Stomach (tissue), 9 donors: ENCODE results near the gene CARMIL3. TPM values are rescaled to one million over a fixed set of nuclear protein-coding genes. Genes with fewer than 3 reads are reported as not detected.

ENCODE experiments used
- DNase-seq, 2 donors: peaks; one replicate each; pipeline versions ENCODE4 v3.0.0 to v3.0.0-alpha.2; 2013 to 2019
- H3K27ac ChIP-seq, 5 donors: fragments of 200-600 bp in 4 of 5; sonication (generic) in 4 of 5; one replicate each; pipeline ENCODE4 v1.5.1; 2013 to 2019; ENCODE audit warnings: mild to moderate bottlenecking in 1 of 5, moderate library complexity in 1 of 5
- H3K27me3 ChIP-seq, 3 donors: fragments of 200-600 bp; sonication (generic); one replicate each; pipeline ENCODE4 v1.5.1; 2017 to 2019; ENCODE audit warnings: mixed run types in 1 of 3
- H3K36me3 ChIP-seq, 4 donors: fragments of 200-600 bp; sonication (generic); 1 replicate in 3 of 4; 2 replicates in 1 of 4; pipeline ENCODE4 v1.5.1; 2016 to 2019
- H3K4me1 ChIP-seq, 4 donors: fragments of 200-600 bp; sonication (generic); one replicate each; pipeline ENCODE4 v1.5.1; 2016 to 2019
- H3K4me3 ChIP-seq, 4 donors: fragments of 200-600 bp; sonication (generic) in 3 of 4; one replicate each; pipeline ENCODE4 v1.5.1; 2016 to 2019; ENCODE audit warnings: mild to moderate bottlenecking in 1 of 4
- H3K9me3 ChIP-seq, 4 donors: fragments of 200-600 bp; sonication (generic); one replicate each; pipeline ENCODE4 v1.5.1; 2016 to 2019
- CTCF ChIP-seq, 7 experiments: fragments of 450-650 bp in 4 of 7; fragments of 200-600 bp in 3 of 7; sonication (generic) in 3 of 7; IDR thresholded peaks; one replicate each; pipeline ENCODE4 v1.5.1; 2016 to 2019; ENCODE audit warnings: antibody characterized with exemption in 7 of 7, control low read depth in 2 of 7, mild to moderate bottlenecking in 1 of 7
- EP300 ChIP-seq: sonication (generic); formaldehyde crosslinking; IDR thresholded peaks from one replicate; pipeline ENCODE4 v1.6.1; 2017; ENCODE audit warnings: antibody characterized with exemption
- POLR2A ChIP-seq, 4 donors: fragments of 450-650 bp; IDR thresholded peaks; one replicate each; pipeline ENCODE4 v1.6.1; 2016; ENCODE audit warnings: antibody characterized with exemption in 4 of 4, control low read depth in 2 of 4, mild to moderate bottlenecking in 1 of 4, moderate library complexity in 1 of 4
- POLR2AphosphoS5 ChIP-seq, 3 donors: sonication (generic); formaldehyde crosslinking; IDR thresholded peaks; one replicate each; pipeline ENCODE4 v1.6.1; 2016; ENCODE audit warnings: antibody characterized with exemption in 3 of 3
- WGBS, 5 donors: extraction: QIAGEN DNeasy Blood & Tissue Kit in 3 of 5; methylation state at CpG; one replicate each; pipeline versions ENCODE4 v1.1.5 to v1.1.7; 2013 to 2018; 5-methylcytosine and 5-hydroxymethylcytosine counted together
- intact Hi-C: fragments of 100-400 bp; cut with DNase I; formaldehyde crosslinking; loops from one replicate; pipeline ENCODE4 v1.15.1; 2023; ENCODE audit warnings: low total_unique reads
- polyA plus RNA-seq, 3 donors: library from polyadenylated mRNA; stranded (reverse); fragments of 200-250 nt; gene quantifications; one replicate each; pipeline ENCODE4 v1.2.3, GENCODE V29; 2013
- total RNA-seq, 5 donors: library from RNA; depleted of rRNA; stranded (reverse); fragments of >200 nt; gene quantifications; one replicate each; pipeline versions ENCODE4 v1.1.0 to v1.2.3, GENCODE V29; 2014 to 2016
- donor health status: healthy with polysubstance abuse.
- donor health status: Bipolar disorder and iron deficiency.
- donor health status: healthy.

The CARMIL3 gene
- total and polyA plus RNA-seq, 8 donors, result 0.14 to 2.0 (median 0.50) TPM; not detected in 2

- Histone ChIP-seq H3K36me3 (peaks cover 5 to 15% (median 14%) of the 10 kb centered on the region in 4 donors), H3K4me1 (peaks cover 24 to 44% (median 41%) of the 10 kb centered on the region in 4 donors), H3K9me3 (no peaks in the 10 kb centered on the region), H3K4me3 (peak overlapping the region; percentile 56 to 81 (median 64)), H3K27me3 (no peaks in the 10 kb centered on the region), H3K27ac (peak overlapping the region; percentile 94 to 100 (median 98))
- intact Hi-C loops, result no loop called here
- TF ChIP-seq CTCF (IDR thresholded peaks at IDR 0.05) (no peak), EP300 (no peak), POLR2A (IDR thresholded peaks at IDR 0.05) (no peak), POLR2AphosphoS5 (IDR thresholded peaks at IDR 0.05) (no peak)
- 14 to 19% (median 16%) methylated on average over 13 to 15 of the region's 15 CpGs for WGBS, 5 donors
- no peak for DNase-seq
These were observed 61.6 kb downstream of the CARMIL3 start for GRCh38 chr14:24113379-24113800.

- Histone ChIP-seq H3K27me3 (no peaks in the 10 kb centered on the region), H3K9me3 (no peaks in the 10 kb centered on the region), H3K36me3 (peaks cover 10 to 21% (median 19%) of the 10 kb centered on the region in 4 donors), H3K27ac (peak overlapping the region; percentile 94 to 100 (median 98)), H3K4me1 (peaks cover 22 to 38% (median 36%) of the 10 kb centered on the region in 4 donors), H3K4me3 (peak overlapping the region; percentile 56 to 81 (median 64))
- WGBS, 5 donors, result 0 to 1% (median 0%) methylated on average over 32 to 42 of the region's 42 CpGs
- intact Hi-C loops, result no loop called here
- DNase-seq, result peak; percentile 75 to 94
- TF ChIP-seq POLR2AphosphoS5 (IDR thresholded peaks at IDR 0.05) (no peak), POLR2A (IDR thresholded peaks at IDR 0.05) (peak in 2 of 4 donors; percentile 42 to 57), CTCF (IDR thresholded peaks at IDR 0.05) (peak in 2 of 7 experiments; percentile 4 to 6), EP300 (no peak)
These were observed 62.2 kb downstream of the CARMIL3 start for GRCh38 chr14:24113801-24114531.

- Histone ChIP-seq H3K27me3 (no peaks in the 10 kb centered on the region), H3K36me3 (peaks cover 18 to 29% (median 27%) of the 10 kb centered on the region in 4 donors), H3K9me3 (no peaks in the 10 kb centered on the region), H3K4me1 (peaks cover 19 to 38% (median 34%) of the 10 kb centered on the region in 4 donors), H3K27ac (peak within 1 kb of the TSS; percentile 94 to 100 (median 98)), H3K4me3 (peak within 1 kb of the TSS; percentile 56 to 81 (median 64))
- peak; percentile 97 to 100 for DNase-seq
- TF ChIP-seq EP300 (peak; percentile 84), POLR2AphosphoS5 (IDR thresholded peaks at IDR 0.05) (peak; percentile 59 to 85 (median 82)), POLR2A (IDR thresholded peaks at IDR 0.05) (no peak)
- 0 to 1% (median 0%) methylated on average over 59 to 65 of the region's 65 CpGs for WGBS, 5 donors
- intact Hi-C loops, result no loop called here
These were observed 63.0 kb downstream of the CARMIL3 start, which contains the start of the genes DCAF11 and NRL for GRCh38 chr14:24114532-24115421. Gene DCAF11, plus strand, starts transcription at chr14:24114777. Its CDS starts 818 bp downstream, at chr14:24115595. Gene NRL, minus strand, starts transcription at chr14:24114949. Its CDS starts 32,101 bp downstream, at chr14:24082848.

GRCh38 chr14:24115422-24116127 is 63.8 kb downstream of the CARMIL3 start:
- 1 to 3% (median 1%) methylated on average over 14 of the region's 14 CpGs for WGBS, 5 donors
- no peak for DNase-seq
- Histone ChIP-seq H3K36me3 (peaks cover 25 to 37% (median 35%) of the 10 kb centered on the region in 4 donors), H3K4me1 (peaks cover 19 to 34% (median 33%) of the 10 kb centered on the region in 4 donors), H3K27me3 (no peaks in the 10 kb centered on the region), H3K4me3 (peak overlapping the region; percentile 56 to 81 (median 64)), H3K27ac (peak overlapping the region; percentile 72 to 100 (median 98)), H3K9me3 (no peaks in the 10 kb centered on the region)
- intact Hi-C loops, result no loop called here
- TF ChIP-seq EP300 (no peak), POLR2AphosphoS5 (IDR thresholded peaks at IDR 0.05) (no peak), POLR2A (IDR thresholded peaks at IDR 0.05) (no peak), CTCF (IDR thresholded peaks at IDR 0.05) (no peak)
